NCI-H1417 treated with DMSO at 0.1 percent for 48 hours (cell line): ENCODE data around the gene MARF1.
"Not testable (repeated sequence)": the region's sequence is repeated elsewhere in the genome, so short reads cannot be mapped to it uniquely, and the experiment has no call there.

Source experiments
- DNase-seq: peaks from one replicate; lab custom pipeline; 2025; lab: John Stamatoyannopoulos, UW

Gene MARF1

DNA sequence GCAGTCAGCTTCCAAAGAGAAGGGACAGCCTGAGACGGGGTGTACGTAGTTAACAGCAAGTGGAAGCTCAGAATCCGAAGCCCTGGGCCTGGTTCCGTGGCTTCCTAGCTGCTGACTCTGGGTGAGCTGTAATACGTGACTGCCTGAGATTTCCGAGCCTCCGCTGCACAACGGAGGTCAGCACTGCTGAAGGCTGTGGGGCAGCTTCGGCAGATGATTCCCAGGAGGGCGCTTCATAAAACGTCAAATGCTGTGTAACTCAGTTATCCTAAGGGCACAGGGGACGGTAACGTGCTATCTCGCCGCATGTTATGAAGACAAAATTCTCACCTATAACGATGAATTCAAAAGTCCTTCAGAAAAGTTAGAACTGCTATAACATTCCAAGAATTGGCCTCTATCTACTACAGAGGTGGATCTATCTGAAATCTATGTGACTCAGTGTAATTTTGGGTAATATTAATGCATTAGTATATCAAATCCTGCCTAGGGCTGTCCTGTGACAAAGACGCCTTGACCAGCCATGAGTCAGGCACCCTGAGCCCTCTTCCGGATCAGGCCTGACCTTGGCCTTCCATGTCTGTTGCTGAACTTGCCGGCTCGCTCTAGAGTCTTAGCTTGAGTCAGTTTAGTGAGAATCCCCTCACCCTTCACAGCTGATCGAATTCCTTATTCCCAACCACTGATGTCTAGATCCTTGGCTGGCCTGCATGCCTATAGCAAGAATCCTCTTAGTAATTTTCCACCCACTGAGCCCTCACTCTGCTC, 43.5 kb downstream of the MARF1 start:
- no peak for DNase-seq

DNA sequence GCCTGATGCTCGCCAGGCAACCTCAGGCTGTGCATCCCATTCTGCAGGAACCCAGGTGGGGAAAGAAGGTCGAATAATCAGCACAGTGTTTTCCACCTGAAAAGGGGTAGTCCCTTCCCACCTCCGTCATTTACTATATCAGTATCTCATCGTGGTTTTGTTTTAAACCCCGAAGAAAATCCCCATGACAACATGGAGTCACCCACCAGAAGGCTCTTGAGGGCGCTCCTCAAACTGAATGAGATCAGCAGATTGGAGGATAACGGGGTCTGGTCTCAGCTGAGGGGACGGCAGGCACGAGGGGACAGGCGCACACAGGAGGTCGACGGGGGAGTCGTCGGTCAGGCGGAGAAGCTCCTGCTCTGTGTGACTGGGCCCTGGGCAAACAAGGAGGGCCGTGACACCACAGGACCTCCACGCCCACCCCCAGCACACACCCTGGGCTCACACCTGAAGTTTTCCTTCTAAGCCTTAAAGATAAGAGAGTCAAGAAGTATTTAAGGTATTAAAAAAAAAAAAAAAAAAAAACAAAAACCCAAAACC, 44.2 kb downstream of the MARF1 start:
- no peak for DNase-seq

DNA sequence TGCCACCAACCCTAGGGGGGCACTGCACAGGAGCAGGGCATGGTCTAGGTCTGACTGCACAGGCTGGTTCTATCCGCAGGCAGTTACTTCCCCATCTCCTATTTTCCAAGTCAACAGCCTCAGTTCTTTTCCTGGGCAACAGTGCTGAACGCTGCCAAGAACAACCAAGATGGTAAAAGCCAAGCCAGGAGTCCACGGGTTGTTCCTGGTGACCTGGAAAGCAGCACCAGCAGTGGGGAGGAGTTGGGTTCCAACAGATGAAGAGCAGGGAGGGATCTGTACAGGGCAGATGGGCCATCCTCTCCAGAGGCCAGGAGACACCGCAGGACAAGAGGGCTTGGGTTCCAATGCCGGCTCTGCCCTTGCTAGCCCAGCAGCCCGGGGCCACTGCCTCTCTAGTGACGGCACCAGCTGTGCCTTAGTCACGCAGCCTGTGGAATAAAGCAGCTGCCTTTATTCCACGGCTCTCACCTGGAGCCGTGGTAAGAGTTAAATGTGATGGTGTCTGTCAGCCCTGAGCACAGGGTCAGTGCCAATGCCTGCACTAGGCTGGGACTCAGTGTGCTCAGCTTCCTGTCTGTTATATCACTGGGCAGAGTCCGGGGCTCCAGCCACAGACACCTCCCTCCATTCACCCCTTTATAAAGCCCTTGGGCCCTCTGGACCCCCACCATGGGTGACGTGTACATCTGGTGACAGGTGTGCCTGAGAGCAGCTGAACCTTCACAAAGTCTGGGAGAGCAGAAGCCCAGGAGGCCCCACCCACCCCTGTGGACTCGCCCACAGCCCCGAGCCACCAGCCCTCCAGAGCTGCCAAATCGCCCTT, 44.9 kb downstream of the MARF1 start:
- DNase-seq = no peak

DNA sequence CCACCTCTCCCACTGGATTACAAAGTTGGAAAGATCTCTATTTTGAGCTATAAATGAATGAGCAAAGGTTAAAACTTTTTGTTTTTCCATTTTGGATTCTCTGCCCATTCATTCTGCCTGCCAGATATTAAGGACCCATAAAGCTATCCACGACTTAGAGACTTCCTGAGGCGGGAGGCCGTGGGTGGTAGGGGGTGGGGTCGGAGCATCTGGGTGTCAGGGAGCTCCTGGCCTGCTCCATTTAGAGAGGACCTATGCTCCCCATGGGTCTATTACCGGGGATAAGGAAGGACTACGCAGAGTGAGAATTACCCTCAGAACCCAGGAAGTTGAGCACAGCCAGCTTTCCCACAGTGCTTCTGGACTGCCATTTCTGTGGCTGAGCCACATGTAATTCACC, 45.8 kb downstream of the MARF1 start:
- DNase-seq = no peak

DNA sequence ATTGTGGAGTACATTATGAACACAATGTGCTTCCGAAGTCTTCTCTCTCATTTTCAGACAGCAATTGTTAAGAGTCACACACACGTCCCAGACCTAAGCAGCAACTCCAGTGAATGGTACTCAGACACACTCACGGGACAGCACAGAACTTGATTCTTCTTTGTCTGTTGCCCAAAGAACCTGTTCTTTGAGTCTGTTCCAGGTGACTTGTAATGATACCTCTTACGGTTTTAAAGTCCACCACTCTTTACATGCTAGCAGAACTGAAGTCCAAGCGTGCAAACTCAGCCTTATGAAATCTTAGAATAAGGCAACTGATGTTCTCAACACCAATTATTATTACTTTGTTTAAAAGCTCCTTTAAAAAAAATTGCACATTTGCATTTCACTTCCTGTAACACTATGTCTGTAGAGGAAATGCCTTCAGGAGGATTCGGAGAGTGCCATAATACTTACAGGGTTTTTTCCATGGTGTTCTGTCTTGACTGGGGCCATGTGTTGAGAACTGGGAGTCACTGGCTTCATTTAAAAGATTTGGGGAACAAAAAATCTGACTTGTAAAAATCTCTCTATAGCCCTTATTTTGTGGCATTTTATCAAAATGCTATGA, 48.1 kb downstream of the MARF1 start:
- DNase-seq = no peak

DNA sequence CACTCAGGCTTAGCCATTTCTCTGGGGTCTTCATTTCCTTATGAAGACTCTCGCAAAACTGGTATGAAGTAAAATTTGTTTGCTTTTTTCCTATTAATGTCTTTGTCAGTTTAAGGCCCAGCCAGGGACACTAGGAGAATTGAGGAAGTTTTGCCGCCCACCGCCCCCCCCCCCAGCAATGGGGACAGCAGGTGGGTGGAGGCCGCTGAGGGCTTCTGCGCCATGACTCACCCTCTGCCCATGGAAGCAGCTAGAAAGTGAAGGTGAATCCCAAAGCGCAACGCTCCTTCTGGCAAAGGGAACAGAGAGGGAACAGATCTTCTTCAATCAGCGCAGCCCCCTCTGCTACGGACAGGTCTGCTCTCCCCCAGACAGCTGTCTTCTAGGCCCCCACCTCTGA, 49.7 kb downstream of the MARF1 start:
- no peak for DNase-seq

DNA sequence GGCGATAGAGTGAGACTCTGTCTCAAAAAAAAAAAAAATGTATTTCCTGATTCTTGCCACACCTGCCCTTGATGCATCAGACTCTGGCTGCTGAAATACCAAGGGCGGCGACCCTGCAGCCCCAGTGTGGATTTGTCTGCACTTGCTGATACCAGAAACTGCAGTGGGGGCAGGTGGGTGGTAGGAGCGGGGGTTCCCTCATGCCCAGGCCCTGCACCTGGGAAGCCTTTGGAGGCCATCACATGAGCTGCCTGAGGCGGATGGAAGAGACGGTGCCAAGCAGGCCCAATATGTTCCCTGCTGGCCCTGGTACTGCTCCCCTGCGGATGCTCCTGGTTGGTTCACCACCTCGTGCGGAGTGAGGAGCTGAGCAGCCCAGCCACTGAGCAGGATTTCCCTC, 50.6 kb downstream of the MARF1 start:
- no peak for DNase-seq

DNA sequence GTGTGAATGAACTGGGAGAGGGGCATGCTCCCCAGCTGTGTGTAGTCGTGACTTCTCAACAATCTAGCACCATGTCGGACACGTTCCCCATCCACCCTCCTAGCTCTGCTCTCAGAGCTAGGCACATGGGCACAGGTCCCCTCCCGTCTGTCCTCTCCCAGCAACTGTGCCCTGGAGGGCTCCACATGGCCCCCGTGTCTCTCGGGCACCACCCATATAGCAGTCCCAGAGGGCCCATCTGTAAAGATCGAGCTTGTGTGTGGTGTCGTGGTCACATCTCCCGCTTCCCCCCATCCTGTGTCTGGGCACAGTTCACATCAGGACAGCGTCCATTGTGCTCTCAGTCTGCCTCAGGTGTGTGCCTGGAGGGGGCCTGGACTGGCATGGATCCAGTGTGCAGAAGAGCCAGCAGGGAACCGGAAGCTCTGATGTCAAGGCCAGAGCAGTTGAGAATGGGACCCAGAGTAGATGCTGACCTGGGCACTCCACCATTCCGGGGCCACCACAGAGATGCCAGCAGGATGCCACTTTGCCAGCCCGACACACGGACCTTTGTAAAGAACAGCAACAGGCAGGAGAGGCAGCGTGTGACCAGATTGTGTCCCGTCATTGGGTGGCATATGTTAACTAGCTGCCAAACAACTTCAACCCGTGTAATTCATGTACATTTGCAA, 55.7 kb downstream of the MARF1 start:
- DNase-seq = no peak

DNA sequence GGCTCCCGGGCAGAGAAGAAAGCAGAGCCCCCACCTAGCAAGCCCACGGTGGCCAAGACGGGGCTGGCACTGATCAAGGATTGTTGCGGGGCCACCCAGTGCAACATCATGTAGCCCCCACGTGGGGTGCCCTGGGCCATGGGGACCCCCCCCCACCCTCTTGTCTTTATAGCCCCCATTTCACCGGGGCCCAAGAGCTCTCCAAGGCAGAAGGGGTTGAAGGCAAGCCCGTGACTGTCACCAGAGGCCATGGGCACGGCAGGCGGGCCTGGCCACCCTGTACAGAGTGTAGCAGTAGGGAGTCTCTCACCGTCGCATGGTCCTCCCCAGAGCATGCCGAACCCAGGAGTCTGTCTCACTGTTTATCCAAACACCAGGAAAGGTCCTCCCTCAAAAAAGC, 56.2 kb downstream of the MARF1 start:
- no peak for DNase-seq

DNA sequence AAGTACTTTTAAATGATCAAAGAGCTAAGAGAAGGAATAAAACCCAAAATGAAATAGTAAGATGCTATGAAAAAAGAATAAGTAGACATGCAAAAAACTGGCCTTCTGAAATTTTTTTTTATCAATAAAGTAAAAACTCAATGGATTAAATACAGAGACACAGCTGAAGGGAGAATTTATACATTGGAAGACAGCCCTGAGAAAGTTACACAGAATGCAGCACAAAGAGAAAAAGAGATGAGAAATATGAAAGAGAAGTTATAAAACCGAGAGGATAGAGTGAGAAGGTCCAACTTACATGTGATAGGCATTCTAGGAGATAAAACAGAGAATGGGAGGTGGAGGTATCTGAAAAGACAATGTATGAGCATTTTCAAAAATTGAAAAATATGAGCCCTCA, 57.0 kb downstream of the MARF1 start:
- DNase-seq = no peak

DNA sequence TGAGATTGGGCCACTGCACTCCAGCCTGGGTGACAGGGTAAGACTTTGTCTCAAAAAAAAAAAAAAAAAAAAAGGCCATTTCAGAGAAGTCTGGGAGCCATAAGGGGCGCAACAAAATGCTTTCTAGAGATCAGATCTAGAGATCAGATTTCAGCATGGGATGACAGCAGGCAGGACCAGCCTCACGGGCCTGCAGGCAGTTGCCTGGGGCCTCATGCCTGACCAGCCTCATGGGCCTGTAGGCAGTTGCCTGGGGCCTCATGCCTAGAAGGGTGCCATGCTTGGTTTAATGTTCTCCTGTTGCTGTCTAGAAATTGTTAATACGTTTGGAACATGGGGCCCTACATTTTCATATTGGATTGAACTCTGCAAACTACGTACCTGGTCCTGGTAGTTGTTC, 59.4 kb downstream of the MARF1 start:
- no peak for DNase-seq

DNA sequence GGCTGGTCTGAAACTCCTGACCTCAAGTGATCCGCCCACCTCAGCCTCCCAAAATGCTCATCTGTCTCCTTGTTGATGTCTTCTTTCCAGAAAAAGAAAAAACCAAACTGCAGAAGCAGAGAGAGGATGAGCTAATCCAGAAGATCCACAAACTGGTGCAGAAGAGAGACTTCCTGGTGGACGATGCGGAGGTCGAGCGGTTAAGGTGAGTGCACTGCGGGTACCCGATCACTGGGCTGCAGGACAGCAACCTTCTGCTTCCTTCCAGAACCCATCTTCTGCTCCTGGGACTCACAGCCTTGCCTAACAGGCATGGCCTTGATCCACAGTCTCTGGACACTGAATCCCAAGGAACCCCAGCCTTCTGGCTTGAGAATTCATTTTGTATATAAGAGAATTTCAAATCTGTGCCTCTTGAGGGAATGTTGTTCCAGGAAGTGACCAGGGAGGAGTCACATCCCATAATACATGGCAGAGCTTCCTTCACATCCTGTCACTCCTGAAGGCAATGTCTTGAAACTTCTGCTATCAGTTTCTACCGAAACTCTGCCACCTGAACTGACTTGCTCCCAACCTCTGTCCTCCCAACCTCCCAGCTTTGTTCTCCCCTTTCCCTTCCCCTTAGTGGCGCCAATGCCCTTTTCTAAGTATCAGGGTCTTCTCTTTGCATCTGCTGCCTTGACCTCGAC, 61.7 kb downstream of the MARF1 start:
- no peak for DNase-seq

DNA sequence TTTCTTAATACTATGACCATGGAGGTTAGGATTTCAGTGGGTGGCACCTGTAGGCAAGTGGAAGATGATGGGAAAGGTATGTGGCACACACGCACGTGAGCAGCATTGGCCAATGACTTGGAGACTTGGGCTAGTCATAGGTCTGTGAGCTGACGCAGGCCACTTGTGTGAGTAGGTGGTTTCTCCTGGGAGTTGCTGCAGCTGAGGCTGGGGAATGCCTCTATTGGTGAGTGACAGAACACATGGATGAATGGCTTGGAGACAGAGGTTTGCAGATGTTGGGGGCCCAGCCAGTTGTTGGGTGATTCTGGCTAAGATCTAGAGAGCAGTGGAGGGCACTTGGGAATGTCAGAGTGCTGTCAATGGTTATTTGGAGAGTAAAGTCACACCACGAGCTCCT, 64.1 kb downstream of the MARF1 start:
- no peak for DNase-seq

DNA sequence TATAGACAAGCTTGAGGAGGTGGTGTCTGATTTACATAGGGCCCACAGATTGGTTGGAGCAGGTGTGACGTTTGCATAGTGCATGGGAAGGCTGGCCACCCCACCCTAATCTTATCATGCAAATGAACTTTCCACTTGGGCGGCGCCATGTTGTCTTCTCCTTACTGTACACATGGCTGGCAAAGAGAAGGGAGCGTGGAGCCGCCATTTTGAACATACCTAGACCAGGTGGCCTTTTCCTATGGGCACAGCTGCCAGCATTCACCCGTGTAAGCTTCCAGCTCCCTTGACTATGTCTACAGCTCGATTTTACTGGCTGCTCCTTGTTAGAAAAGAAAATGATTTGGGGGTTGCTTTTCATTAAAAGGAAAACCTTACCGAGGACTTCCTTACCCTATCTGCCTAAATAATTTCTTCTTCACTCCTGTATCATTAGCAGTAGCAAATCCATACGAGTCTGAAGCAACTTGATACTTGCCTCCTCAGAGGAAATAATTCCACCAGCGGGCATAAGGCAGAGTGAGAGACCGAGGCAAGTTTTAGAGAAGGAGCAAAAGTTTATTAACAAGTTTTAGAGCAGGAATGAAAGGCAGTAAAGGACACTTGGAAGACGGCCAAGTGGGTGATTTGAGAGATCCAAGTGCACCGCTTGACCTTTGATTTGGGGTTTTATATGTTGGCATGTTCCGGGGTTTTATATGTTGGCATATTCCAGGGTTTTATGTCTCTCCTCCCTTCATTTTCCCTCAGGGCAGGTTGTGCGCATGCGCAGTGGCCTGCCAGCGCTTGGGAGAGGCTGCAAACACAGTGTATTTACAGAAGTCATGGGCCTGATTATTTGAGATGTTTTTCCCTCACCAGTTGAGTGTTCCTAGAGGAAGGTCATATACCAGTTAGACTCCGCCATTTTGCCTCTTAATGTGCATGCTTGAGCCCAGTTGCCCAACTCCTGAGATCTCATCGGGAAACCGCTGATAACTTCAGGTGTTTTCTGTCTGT, 65.7 kb downstream of the MARF1 start:
- no peak for DNase-seq

DNA sequence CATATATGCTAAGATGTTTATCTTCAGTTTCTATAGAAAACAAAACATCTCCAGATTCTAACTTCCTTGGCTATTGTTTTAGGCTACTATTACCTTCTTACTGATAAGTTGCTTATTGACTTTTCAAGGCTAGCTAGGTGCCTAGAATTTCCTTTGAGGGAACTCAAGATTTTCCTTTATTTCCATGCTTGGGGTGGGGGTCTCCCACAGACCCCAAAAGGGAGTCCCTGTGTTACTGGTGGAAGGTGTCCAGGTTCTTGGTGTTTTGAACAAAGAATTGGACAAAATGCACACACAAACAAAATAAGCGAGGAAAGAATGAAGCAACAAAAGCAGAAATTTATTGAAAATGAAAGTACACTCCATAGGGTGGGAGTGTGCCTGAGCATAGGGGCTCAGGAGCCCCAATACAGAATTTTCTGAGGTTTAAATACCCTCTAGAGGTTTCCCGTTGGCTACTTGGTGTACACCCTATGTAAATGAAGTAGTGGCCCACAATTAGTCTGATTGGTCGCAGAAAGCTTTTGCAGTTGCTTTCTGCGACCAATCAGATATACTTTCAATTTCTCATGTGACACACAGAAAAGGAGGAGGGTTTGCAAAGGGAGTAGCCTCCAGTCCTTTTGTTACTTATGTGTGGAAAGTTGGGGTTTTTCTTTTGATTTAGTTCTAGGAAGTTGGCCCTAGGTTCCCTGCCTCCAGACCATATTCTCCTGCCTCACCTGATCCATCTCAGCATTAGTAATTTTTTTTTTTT, 67.5 kb downstream of the MARF1 start:
- DNase-seq = no peak

DNA sequence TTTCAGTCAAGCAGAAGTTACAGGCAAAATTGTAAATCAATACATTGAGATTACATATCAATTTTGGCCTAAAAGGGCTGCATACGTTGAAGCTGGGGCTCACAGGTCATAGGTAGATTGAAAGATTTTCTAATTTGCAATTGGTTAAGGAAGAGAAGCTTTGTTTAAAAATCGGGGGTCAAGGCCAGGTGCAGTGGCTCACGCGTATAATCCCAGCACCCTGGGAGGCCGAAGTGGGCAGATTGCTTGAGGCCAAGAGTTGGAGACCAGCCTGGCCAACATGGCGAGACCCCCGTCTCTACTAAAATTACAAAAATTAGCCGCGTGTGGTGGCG, 68.4 kb downstream of the MARF1 start:
- no peak for DNase-seq

DNA sequence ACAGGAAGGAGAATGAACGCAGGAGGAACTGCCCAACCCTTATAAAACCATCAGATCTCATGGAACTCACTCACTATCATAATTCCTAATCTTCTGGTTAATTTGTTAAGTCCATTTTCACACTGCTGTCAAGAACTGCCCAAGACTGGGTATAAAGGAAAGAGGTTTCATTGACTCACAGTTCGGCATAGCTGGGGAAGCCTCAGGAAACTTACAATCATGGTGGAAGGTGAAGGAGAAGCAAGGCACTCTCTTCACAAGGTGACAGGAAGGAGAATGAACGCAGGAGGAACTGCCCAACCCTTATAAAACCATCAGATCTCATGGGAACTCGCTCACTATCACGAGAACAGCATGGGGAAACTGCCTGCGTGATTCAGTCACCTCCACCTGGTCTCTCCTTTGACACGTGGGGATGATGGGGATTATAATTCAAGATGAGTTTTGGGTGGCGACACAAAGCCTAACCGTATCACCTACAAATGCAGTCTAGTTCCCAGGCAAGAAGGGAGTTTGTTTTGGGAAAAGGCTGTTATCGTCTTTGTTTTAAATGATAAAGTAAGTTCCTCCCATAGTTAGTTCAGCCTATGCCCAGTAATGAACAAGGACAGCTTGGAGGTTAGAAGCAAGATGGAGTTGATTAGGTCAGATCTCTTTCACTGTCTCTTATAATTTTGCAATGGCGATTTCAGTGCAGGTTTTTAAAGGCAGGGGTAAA, 68.9 kb downstream of the MARF1 start:
- not testable (repeated sequence) for DNase-seq

DNA sequence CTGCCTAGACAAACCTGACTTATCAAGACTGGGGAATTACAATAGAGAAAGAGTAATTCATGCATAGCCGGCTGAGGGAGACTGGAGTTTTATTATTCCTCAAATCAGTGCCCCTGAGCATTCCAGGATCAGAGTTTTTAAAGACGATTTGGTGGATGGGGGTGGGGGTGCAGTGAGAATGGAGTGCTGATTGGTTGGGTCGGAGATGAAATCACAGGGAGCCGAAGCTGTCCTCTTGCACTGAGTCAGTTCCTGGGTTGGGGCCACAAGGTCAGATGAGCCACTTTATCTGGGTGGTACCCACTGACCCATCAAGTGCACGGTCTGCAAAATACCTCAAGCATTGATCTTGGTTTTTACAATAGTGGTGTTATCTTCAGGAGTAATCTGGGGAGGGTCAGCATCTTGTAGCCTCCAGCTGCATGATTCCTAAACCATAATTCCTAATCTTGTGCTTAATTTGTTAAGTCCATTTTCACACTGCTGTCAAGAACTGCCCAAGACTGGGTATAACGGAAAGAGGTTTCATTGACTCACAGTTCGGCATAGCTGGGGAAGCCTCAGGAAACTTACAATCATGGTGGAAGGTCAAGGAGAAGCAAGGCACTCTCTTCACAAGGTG, 69.6 kb downstream of the MARF1 start:
- no peak for DNase-seq
